K562 (cell line): ENCODE measurements around the gene IFNGR1. TPM values are rescaled to one million over a fixed set of nuclear protein-coding genes. Genes with fewer than 3 reads are reported as not detected.
A peak's percentile ranks its signal among the peaks of the same experiment; 100 is the strongest.

ENCODE experiments used
- ATAC-seq: fragments of 200-7000 bp; cut with Tn5 transposase; 3 replicates; pipeline ENCODE4 v1.9.1; 2020; ENCODE audit warnings: moderate library complexity
- BruUV-seq: library from RNA; stranded (reverse); fragments of 400-500 nt; replicated peaks from 2 replicates; lab custom pipeline; 2021; lab: Mats Ljungman, UMichigan
- CTCF ChIA-PET: fragments of 300-600 bp; formaldehyde crosslinking; extraction: SDS; loops from one replicate; lab custom pipeline; 2021; ENCODE audit warnings: low intra/inter-chr PET ratio; lab: Yijun Ruan, JAX
- POLR2A ChIA-PET: fragments of 300-600, 350-650 bp; sonication (Branson Sonifier 250); formaldehyde crosslinking; extraction: SDS; loops from one replicate; lab custom pipeline; 2021; ENCODE audit warnings: antibody characterized with exemption, inconsistent platforms; lab: Yijun Ruan, JAX
- DNase-seq, 4 experiments: peaks; one replicate each; pipeline versions ENCODE4 v3.0.0 to v3.0.0-alpha.2; 2011 to 2018; ENCODE audit warnings: low spot score in 3 of 4, mixed read lengths in 3 of 4; ENCODE audit errors: extremely low read depth in 1 of 4
- FAIRE-seq: peaks from 2 replicates; lab custom pipeline; 2011; peaks lifted over from hg19 to GRCh38; lab: Jason Lieb, UNC
- H2AFZ ChIP-seq: 2 replicates; pipeline ENCODE4 v1.6.0; 2011; ENCODE audit warnings: low read depth, low read length, control low read depth, inconsistent platforms
- H3K27ac ChIP-seq: fragments of 200-600 bp; 3 replicates; pipeline ENCODE4 v1.8.0; 2011; ENCODE audit warnings: low read depth, mild to moderate bottlenecking, control low read depth, inconsistent platforms, low read length, moderate library complexity, mixed read lengths; ENCODE audit errors: extremely low read depth
- H3K27me3 ChIP-seq, 2 experiments: fragments of 300-600 bp in 1 of 2; 2 replicates in 1 of 2; 3 replicates in 1 of 2; pipeline versions ENCODE4 v1.6.0 to v1.8.0; 2011; ENCODE audit warnings: inconsistent platforms in 2 of 2, low read length in 2 of 2, mild to moderate bottlenecking in 1 of 2, mixed read lengths in 1 of 2, moderate library complexity in 1 of 2; ENCODE audit not compliant: control insufficient read depth in 2 of 2, insufficient read depth in 2 of 2
- H3K36me3 ChIP-seq: fragments of 300-600 bp; 3 replicates; pipeline ENCODE4 v1.8.0; 2011; ENCODE audit warnings: mild to moderate bottlenecking, low read length, inconsistent platforms; ENCODE audit not compliant: control insufficient read depth, insufficient read depth
- H3K4me1 ChIP-seq, 2 experiments: fragments of 200-600 bp in 1 of 2; replicated peaks in 1 of 2; 2 replicates in 1 of 2; 3 replicates in 1 of 2; pipeline versions ENCODE4 v1.5.1 to v1.8.0; 2011; ENCODE audit warnings: inconsistent platforms in 2 of 2, low read length in 2 of 2, mild to moderate bottlenecking in 1 of 2, mixed read lengths in 1 of 2, moderate library complexity in 1 of 2; ENCODE audit not compliant: control insufficient read depth in 2 of 2, insufficient read depth in 2 of 2
- H3K4me2 ChIP-seq: 2 replicates; pipeline ENCODE4 v1.6.1; 2011; ENCODE audit warnings: low read length, control low read depth, inconsistent platforms, mixed read lengths; ENCODE audit not compliant: insufficient read depth
- H3K4me3 ChIP-seq: fragments of 200-600 bp; sonication (generic), shearing (Covaris generic); 2 replicates; pipeline ENCODE4 v1.5.1; 2016; ENCODE audit warnings: control low read depth, inconsistent platforms
- H3K79me2 ChIP-seq: fragments of 200-600 bp; 3 replicates; pipeline ENCODE4 v1.8.0; 2011; ENCODE audit warnings: low read length, inconsistent platforms; ENCODE audit not compliant: control insufficient read depth, insufficient read depth
- H3K9ac ChIP-seq, 2 experiments: 2 replicates each; pipeline versions ENCODE4 v1.6.0 to v1.6.1; 2011; ENCODE audit warnings: low read depth in 2 of 2, low read length in 2 of 2, control low read depth in 1 of 2, inconsistent platforms in 1 of 2, mild to moderate bottlenecking in 1 of 2, mixed read lengths in 1 of 2; ENCODE audit not compliant: insufficient read depth in 1 of 2
- H3K9me1 ChIP-seq: one replicate; pipeline ENCODE4 v1.6.0; 2011; ENCODE audit warnings: inconsistent platforms, mild to moderate bottlenecking, low read length, moderate library complexity; ENCODE audit not compliant: control insufficient read depth, insufficient read depth
- H3K9me3 ChIP-seq: replicated peaks from 2 replicates; pipeline ENCODE4 v1.5.1; 2011; ENCODE audit warnings: low read depth, low read length, inconsistent platforms; ENCODE audit not compliant: control insufficient read depth, insufficient read depth
- H4K20me1 ChIP-seq: replicated peaks from 2 replicates; pipeline ENCODE4 v1.6.1; 2011; ENCODE audit warnings: low read length, inconsistent platforms, mixed read lengths; ENCODE audit not compliant: control insufficient read depth, insufficient read depth
- CBFB ChIP-seq: sonication (generic); formaldehyde crosslinking; IDR thresholded peaks from 2 replicates; pipeline ENCODE4 v1.4.0; 2020; ENCODE audit warnings: mild to moderate bottlenecking, missing genetic modification reagents
- EGR1 ChIP-seq: fragments of 450-650 bp; conservative IDR thresholded peaks from 2 replicates; pipeline ENCODE4 v1.6.1; 2017; ENCODE audit warnings: mild to moderate bottlenecking
- ELK3 ChIP-seq: fragments of 450-650 bp; formaldehyde crosslinking; IDR thresholded peaks from 2 replicates; pipeline ENCODE4 v1.4.0; 2020; ENCODE audit warnings: mild to moderate bottlenecking
- GTF2A2 ChIP-seq: IDR thresholded peaks from 2 replicates; pipeline ENCODE4 v1.6.1; 2016; ENCODE audit warnings: mild to moderate bottlenecking, missing genetic modification characterization, missing compliant biosample characterization
- SMARCB1 ChIP-seq: IDR thresholded peaks from 2 replicates; pipeline ENCODE4 v1.6.1; 2011; ENCODE audit warnings: improper control_type of control experiment, low read depth; ENCODE audit not compliant: insufficient read length
- SREBF2 ChIP-seq: sonication (generic); formaldehyde crosslinking; IDR thresholded peaks from 2 replicates; pipeline ENCODE4 v1.4.0; 2020; ENCODE audit warnings: mild to moderate bottlenecking, missing genetic modification reagents
- ZFP36 ChIP-seq: fragments of 150-350 bp; IDR thresholded peaks from 2 replicates; pipeline ENCODE4 v1.6.1; 2018; ENCODE audit warnings: low read length, low read depth; ENCODE audit not compliant: partially characterized antibody
- WGBS: fragments of 100-300 bp; shearing (Covaris generic); methylation state at CpG from one replicate; pipeline ENCODE4 v1.1.6; 2016; ENCODE audit warnings: low coverage, mixed read lengths; ENCODE audit not compliant: insufficient coverage; ENCODE audit errors: missing lambda C conversion rate; 5-methylcytosine and 5-hydroxymethylcytosine counted together
- in situ Hi-C: fragments of 300-500 bp; cut with MboI; formaldehyde crosslinking; loops from 4 replicates; pipeline ENCODE4 v1.15.0; 2018; ENCODE audit warnings: inconsistent platforms, mixed read lengths
- intact Hi-C: fragments of 100-400 bp; cut with micrococcal nuclease; formaldehyde crosslinking; loops from 2 replicates; pipeline ENCODE4 v1.14.2; 2022
- polyA plus RNA-seq, 8 experiments: library from polyadenylated mRNA; depleted of rRNA in 4 of 8; stranded (reverse) in 5 of 8; unstranded in 3 of 8; fragments of >200 nt; fragmentation: Nextera tagmentation in 2 of 8; fragmentation: Illumina TruSeq in 1 of 8; extraction: Ambion mirVana in 2 of 8; extraction: Trizol in 1 of 8; gene quantifications; 2 replicates each; pipeline versions ENCODE4 v1.2.1 to v1.2.3, GENCODE V29; 2011 to 2014; ENCODE audit warnings: inconsistent platforms in 1 of 8, missing spikeins in 1 of 8
- total RNA-seq, 7 experiments: library from RNA; depleted of rRNA in 6 of 7; stranded (reverse); fragments of >200 nt in 6 of 7; fragmentation: Illumina TruSeq in 2 of 7; extraction: Trizol in 2 of 7; gene quantifications; 2 replicates each; pipeline versions ENCODE4 v1.2.1 to v1.2.3, GENCODE V29; 2011 to 2021; ENCODE audit warnings: low replicate concordance in 1 of 7

Gene IFNGR1
- total and polyA plus RNA-seq, 9 of the 15 experiments (the other 6 are each of a cell fraction or from before 2014, with no cell fraction given) = 14.7 to 47.0 (median 26.7) TPM

DNA sequence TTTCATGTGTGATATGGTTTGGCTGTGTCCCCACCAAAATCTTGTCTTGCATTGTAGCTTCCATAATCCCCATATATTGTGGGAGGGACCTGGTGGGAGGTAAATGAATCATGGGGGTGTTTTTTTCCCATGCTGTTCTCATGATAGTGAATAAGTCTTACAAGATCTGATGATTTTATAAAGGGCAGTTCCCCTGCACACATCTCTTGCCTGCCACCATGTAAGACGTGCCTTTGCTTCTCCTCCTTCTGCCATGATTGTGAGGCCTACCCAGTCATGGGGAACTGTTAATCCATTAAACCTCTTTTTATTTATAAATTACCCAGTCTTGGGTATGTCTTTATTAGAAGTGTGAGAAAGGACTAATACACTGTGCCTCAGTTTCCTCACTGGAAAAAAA lies 41.6 kb downstream of the IFNGR1 start:
- Histone ChIP-seq H3K27ac (no peak overlapping the region), H3K4me3 (no peak overlapping the region), H4K20me1 (no peaks in the 10 kb centered on the region), H3K4me2 (no peak overlapping the region), H3K9me3 (peaks cover 6% of the 10 kb centered on the region; the same call in 1 of the 2 replicates), H3K4me1 (peaks cover 0 to 11% of the 10 kb centered on the region in 2 experiments; a peak in 2 of 5 replicates)
- no TSS peak for BruUV-seq
- FAIRE-seq = no peak
- in situ Hi-C loops = no loop called here
- CTCF ChIA-PET = no interaction called here
- TF ChIP-seq ZFP36 (peak; percentile 51), CBFB (no peak), SREBF2 (CRISPR knock-in tag) (no peak), EGR1 (no peak), GTF2A2 (tag) (no peak), ELK3 (CRISPR knock-in tag) (no peak), SMARCB1 (no peak)
- TF ChIP-seq, all 486 proteins: peak for 1
- DNase-seq (no peak), ATAC-seq (no peak)
- Histone ChIP-seq H3K36me3 (no peaks in the 10 kb centered on the region), H3K9ac (no peak overlapping the region), H3K79me2 (no peaks in the 10 kb centered on the region), H3K27me3 (no peaks in the 10 kb centered on the region), H2AFZ (no peak overlapping the region), H3K9me1 (no peaks in the 10 kb centered on the region)
- intact Hi-C loops = no loop called here
- WGBS = 13% methylated on average over 1 of the region's 1 CpG
- POLR2A ChIA-PET = no interaction called here
